HG02759 (cell line): ENCODE measurements around the gene HNRNPA3.
"Not testable (repeated sequence)": the region's sequence is repeated elsewhere in the genome, so short reads cannot be mapped to it uniquely, and the experiment has no call there.

Experiments used
- ATAC-seq: cut with Tn5 transposase; IDR thresholded peaks from one replicate; pipeline ENCODE4 v1.9.1; 2021; ENCODE audit warnings: mild to moderate bottlenecking, moderate library complexity; ENCODE audit not compliant: unreplicated experiment

The HNRNPA3 gene

DNA sequence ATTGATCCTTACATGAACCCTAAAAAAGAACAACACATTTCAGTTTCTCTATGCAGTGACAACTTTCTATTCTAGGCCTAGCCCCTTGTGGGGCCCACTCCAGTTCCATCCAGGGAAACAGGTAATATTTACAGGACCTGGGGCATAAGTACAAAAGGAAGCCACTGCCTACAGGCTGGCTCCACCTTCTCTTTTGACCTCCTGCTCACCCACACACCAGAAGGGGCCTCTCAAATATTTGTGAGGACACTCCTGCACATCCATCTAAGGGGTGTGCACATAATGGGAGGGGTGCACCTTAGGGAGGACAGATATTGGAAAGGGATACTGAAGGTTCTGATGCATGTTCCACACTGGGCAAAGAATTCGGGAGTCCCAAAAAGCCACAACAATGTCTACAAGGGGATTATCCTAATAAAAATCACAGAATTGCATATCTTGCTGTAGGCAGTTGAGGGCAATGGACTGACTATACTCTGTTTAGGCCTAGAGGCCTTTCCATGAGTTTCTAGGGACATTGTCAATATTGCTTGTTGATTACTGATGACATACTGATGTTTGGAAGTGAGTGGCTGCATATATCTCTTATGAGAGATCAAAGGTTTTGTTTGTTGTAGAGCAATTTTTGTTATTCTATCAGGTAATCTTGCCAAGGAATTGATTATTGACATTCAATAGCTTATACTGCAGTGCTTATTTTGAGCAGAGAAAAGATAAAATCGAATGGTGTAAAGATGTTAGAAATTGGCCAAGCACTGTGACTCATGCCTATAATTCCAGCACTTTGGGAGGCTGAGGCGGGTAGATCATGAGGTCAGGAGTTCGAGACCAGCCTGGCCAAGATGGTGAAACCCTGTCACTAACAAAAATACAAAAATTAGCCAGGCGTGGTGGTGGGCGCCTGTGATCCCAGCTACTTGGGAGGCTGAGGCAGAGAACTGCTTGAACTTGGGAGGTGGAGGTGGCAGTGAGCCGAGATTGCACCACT is 23.8 kb upstream of the HNRNPA3 start:
- ATAC-seq: no peak

DNA sequence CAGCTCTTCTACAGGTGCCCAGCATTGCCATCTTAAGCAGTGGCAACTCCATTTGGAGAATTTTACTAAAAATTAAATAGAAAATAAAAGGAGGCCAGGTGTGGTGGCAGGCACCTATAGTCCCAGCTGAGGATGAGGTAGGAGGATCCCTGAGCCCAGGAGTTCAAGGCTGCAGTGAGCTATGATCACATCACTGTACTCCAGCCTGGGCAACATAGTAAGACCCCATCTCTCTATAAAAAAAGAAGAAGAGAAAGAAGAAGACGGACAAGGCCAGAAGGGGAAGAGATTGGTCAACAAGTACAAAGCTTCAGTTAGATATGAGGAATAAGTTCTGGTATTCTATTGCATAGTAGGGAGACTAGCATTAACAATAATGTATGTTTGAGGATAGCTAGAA is 21.7 kb upstream of the HNRNPA3 start:
- no peak for ATAC-seq

DNA sequence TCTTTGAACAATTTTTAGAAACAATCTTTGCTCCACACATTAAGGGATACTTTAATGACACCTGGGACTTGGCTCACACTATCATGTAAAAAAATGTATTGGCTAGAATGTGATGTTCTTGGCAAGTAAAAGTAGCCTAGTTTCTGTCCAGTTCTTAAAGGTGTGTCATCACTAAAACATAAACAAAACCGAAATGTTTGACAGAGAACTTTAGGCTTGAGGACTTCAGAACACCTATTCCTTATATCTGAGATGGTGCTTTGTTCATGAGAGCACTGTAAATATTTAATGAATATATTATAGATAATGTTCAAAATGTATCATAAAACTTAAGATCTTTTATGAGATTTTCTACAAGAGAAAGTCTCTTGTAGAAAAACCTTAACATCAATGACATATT is 19.8 kb upstream of the HNRNPA3 start:
- no peak for ATAC-seq

DNA sequence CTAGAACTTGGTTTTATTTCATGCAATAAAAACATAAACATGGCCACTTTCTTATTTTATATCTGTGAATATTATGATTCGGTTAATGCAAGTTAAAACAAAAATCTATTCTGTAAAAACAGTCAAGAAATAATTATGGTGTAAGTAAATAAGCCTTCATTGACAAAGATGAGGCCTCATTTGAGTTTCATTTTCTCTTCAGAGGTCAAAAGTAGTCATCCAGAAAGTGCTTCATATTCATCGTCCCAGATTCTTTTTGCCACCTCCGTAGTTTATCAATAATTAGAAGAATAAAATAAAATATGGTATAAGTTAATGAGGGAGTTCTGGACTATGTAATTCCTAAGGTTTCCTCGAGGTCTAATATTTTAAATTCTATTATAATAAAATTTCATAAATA is 19.4 kb upstream of the HNRNPA3 start:
- ATAC-seq: no peak

DNA sequence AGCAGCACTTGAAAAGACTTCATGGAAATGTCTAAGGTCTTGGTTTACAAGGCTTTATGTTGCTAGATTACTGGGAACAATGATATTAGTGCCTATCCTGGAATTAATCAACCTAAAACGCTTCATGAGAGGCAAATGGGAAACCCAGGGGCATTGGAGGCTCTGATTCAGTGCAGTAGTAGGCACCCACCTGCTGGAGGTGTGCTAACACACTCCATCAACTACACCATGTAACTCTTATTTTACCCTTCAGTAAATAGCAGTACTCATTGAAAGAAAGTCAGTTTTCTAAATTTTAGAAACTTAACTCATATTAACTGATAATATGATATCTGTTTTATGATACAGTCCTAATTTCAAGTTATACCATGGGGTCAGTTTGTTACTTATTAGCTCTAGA is 17.4 kb upstream of the HNRNPA3 start:
- ATAC-seq: no peak

DNA sequence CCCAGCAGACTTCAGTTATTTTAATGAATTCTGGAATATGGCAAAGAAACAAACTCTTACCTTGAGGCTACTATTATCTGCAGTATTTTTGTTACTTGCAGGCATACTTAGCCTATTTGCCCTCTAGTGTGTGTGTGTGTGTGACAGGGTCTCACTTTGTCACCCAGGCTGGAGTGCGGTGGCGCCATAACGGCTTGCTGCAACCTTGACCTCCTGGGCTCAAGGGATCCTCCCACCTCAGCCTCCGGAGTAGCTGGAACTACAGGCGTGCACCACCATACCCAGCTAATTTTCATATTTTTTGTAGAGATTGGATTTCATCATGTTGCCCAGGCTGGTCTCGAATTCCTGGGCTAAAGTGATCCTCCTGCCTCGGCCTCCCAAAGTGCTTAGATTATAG is 12.2 kb upstream of the HNRNPA3 start:
- ATAC-seq: not testable (repeated sequence)

DNA sequence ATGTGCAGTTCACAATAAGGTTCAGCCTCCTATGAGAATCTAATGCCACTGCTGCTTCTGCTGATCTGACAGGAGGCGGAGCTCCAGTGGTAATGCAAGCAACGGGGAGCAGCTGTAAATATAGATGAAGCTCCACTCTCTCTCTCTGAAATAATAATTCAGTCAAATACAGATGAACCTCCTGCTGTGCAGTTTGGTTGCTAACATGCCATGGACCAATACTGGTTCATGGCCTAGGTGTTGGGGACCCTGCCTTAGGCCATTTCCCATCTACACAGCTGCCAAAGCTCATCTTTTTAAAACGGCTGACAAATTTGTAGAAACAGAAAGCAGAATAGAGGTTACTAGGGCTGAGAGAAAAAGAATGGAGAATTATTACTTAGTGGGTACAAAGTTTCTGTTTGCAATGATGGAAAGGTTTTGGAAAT is 10.7 kb upstream of the HNRNPA3 start:
- no peak for ATAC-seq

DNA sequence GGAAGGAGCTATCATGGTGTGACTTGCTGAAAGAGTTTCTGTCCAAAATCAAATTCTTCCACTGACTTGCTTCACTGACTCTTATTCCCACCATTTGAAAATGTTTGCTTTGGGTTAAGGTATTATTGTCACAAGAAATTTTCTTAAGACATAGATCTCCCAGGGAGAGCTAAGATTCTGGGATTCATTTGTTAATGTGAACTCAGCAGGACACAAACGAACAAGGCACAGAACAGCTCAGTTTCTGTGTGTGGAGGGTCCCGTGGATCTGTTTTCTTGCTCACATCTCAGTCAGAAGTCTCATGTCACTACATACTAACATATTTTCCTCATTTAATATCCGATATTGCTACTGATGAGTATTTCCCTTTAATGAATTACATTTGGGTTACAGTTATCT is 8.2 kb upstream of the HNRNPA3 start:
- no peak for ATAC-seq

DNA sequence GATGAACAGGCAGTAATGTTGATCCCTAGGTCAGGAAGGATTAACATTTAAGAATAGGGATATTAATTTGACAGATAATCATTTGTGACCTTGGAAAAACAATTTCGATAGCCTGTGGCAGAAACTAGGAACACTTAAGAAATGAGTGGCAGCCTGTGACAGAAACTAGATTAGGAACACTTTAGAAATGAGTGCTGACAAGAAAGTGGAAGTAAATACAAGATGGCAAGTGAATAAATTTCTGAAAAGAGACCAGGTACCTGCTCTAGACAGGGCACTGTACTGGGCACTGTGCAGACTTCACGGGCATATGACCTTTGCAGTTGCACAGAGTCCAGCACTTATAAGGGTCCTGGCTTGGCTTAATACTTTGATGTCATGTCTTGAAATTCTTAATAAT is 5.5 kb upstream of the HNRNPA3 start:
- peak; percentile 61 for ATAC-seq

DNA sequence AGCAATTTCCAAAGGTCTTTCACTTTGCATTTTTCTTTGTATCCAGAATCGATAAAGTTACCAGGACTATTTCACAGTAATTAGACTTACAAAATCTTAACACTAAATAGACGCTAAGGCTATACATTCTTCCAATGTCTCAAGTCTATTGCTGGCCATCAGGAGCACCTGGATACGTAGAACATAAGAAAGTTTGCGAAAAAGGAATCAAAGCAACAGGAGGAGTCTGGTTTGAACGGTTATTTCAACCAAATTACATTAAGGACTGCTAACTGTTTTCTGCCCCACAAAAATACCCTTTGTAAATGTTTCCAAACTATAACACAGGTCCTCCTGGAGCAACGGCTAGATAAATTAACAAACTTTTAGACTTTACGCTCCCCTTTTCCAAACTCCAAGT is 1.4 kb upstream of the HNRNPA3 start:
- ATAC-seq: no peak

DNA sequence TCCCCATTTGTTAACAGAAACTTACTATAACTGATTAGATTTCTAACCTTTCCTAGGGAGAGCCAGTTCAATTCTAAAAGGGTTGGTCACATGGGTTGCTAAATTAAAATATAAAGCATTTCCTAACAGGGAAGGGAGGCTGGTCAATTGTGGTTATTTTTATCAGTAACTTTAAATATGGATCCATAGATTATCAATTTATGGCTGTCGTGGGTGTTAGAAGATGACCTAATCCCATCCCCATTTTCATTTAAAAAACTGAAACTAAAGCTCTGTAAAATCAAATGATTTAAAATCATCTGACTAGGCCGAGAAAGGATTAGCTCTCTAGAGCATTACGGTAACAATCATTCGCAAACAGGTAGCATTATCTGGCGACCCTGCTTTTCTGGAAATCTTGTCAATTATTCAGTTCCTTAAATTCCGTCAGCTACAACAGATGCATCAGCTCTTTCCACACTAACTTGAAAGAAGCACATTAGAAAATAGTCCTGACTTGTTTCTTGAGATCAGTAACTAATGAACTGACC is 953 bp upstream of the HNRNPA3 start:
- ATAC-seq: no peak

DNA sequence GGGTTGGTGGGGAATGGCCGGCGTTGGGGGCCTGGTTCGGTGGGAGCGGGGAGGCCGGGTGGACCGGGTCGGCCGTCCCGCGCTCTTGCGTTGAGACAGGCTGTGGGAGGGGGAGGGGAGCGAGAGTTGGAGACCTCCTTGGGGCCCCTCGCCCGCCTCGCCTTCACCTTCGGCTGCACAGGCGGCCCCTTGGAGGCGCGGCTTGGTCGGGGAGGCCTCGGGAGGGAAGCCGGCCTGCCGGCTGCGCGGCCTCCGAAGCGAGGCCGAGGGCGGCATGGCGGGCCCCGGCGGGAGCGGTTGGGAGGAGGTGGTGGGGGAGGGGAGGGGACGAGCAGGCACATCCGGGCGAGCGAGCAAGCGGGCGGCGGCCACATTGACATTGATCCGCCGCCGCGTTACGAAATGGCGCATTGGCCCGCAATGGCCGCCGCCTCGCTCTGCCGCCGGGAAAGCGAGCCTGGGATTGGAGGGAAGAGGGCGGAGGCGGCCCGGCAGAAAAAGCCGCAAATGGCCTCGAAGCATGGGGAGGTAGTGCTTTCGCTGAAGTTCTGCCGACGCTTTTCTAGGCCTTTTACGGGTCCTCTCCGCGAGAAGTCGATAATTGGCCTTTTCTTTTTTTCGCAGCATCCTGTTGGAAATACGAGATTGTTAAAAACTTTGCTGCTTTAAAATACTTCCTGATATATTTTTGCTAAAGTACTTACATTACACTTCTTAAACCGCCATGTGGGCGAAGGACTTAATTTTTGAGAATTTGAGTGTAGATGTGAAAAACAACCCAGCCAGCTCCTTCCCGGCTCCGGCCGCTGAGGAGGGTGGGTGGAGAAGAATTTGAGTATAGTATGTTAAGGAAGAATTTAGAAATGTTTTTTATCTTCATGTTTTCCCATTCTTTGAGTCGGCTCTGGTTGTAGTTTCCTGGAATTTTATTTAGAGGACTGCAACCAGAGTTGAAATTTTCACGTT is 580 bp downstream of the HNRNPA3 start:
- ATAC-seq: peak; percentile 56

DNA sequence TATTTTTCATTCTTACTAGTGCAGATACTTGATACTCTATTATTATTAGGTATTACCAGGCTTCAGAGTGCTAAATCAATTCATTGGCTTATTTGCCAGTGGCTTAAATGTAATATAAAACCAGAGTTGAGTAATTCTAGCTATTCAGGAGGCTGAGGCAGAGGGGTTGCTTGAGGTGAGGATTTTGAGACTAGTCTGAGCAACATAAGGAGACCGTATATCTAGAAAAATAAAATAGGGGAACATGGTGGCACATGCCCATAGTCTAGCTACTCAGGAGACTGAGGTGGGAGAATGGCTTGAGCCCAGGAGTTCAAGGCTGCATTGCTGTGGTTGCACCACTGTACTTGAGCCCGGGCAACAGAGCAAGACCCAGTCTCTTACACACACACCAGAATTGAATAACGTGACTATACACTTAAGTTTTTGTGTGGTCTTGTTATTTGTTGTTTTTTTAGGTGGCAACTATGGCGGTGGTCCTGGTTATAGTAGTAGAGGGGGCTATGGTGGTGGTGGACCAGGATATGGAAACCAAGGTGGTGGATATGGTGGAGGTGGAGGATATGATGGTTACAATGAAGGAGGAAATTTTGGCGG is 4.8 kb downstream of the HNRNPA3 start:
- no peak for ATAC-seq

DNA sequence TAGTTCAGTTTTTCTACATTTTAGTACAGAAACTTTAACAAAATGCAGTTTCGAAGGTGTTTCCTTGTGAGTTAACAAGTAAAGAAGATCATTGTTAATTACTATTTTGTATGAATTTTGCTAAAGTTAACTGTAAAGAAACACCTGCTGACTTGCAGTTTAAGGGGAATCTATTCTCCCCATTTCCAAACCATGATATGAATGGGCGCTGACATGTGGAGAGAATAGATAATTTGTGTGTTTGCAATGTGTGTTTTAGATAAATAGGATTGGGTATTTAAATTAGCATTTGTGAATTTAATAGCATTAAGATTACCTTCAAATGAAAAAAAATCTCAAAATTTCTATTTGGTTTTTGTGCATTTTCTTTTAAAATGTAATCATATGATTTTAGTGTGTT is 7.2 kb downstream of the HNRNPA3 start:
- not testable (repeated sequence) for ATAC-seq

DNA sequence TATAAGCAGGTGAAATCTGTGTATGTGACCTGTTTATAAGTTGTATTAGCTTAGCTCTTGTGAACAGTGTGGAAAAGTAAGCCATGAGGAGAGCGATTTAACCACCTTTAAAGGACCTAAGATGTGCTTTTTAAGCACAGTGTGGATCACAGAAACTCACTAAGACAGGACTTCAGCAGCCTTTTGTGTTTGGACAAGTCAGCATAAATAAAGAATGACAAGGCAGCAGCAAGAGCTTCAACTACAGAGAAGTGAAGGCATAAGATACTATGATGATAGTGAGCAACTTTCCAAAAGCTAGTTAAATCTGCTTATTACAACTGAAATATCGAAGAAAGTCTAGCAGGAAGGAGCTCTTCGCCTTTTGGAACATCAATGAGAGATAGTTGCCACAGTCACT is 8.9 kb downstream of the HNRNPA3 start:
- no peak for ATAC-seq

DNA sequence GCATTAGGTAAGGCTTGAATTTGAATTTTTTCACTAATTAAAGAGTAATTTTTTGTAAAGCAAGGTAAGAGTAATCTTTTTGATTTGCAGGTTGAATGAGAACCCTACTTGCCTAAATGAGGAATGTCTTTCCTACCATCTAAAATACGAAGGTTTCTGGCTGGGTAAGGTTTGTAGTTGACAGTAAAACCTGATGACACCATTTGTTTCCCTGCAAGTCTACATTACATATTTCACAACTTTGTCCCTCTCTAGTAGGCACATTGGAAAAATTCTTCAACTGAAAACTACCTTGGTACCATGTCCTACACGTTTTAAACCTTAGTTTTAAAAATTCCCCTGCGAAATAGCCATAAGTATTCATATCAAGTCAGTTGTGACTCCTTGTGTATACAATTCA is 9.4 kb downstream of the HNRNPA3 start:
- ATAC-seq: no peak

DNA sequence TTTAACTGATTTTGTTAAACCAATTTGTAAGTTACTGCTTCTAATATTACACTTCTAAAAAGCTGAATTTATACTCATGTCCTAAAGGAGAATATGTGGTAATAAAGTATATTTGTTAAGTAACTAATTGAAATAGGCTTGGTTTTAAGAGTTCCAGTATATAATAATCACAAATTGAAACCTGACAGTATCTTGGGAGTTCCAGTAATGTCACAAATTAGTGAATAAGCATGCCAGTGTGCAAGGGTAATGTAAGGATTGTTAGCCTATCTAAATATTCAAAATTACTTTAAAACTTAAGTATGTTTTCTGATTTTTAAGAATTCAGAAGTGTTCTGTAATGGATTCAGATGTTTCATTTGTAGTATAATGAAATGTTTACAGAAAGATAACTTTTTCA is 10.8 kb downstream of the HNRNPA3 start:
- not testable (repeated sequence) for ATAC-seq

DNA sequence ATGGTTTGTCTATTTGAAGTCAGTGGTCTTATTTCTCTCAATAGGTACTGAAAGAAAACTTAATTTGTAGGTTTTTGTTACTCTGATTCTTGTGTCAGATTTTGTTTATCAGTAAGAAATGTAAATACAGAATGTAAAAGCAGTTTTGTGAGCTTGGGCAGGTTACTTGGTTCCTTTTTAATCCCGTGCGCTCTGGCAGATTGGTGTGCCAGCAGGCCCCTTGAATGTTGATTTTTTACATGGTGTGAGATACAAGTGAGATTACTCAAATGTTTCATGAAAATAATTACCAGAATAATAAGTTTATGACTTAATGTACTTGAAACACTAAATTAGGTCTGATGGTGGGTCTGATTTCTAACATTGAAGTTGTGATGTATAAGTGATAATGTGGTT is 13.4 kb downstream of the HNRNPA3 start:
- ATAC-seq: no peak

DNA sequence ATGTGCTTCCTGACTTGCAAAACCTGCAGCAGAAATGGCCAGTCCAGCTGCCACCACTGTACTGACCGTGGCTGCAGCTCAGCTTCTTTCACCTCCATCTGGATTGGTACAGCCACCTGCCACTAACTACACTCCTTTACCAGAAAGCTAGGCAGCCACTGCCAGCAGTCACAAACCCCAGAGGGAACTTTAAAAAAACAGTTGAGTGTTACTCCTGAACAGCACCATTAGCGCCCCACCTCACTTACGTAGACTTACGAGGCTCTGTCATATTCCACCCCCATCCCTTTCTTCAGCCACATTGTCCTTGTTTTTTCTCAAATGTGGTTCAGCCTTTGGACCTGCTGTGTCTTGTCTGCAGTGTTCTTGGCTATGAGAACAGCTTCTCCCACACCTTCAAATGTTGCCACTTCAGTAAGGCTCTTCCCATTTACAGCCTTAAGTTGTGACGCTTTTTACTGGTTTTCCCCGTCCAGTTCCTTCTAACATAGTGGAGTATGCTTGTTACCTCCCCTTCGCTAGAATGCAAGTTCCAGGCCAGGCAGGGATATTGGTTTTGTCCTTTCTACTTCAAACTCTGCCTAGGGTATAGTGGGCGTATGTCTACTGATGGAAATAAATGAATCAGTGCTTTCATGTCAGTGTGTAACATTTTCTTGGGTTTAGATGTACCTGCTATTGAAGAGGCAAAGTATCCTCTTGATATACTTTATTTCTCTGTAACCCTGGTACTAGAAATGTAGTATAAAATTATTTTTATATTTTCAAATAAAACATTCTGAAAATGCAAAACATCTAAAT is 17.0 kb downstream of the HNRNPA3 start:
- no peak for ATAC-seq

DNA sequence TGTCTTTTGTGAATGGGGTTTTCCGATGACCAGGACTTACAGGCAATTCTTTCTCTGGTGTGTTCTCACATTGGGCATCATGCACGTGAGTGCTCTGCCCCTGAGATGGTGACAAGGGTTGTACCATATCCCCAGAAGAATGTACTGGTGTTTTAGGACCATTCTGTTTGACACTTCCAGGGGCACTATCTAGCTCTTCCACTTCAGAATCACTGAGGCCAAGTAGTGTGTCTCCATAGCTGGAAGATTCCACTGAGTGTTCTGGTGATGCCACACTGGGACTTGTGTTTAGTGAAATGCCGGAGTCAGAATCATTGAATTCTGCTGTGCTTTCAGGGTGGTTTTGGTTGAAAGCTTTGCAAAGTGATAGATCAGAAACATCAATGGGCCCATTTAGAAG is 18.7 kb downstream of the HNRNPA3 start:
- ATAC-seq: no peak
